IMR-90 (cell line): ENCODE results near the gene IFNL3. TPM values are rescaled to one million over a fixed set of nuclear protein-coding genes. Genes with fewer than 3 reads are reported as not detected.
"Not testable (repeated sequence)": the region's sequence is repeated elsewhere in the genome, so short reads cannot be mapped to it uniquely, and the experiment has no call there.

ENCODE experiments used
- ATAC-seq: fragments of 200-7000 bp; cut with Tn5 transposase; 2 replicates; pipeline ENCODE4 v1.9.1; 2020; ENCODE audit warnings: low read depth, mild to moderate bottlenecking, moderate library complexity
- BruUV-seq: library from RNA; stranded (reverse); fragments of 400-500 nt; replicated peaks from 2 replicates; lab custom pipeline; 2021; lab: Mats Ljungman, UMichigan
- CTCF ChIA-PET: fragments of 300-600 bp; formaldehyde crosslinking; extraction: SDS; loops from one replicate; lab custom pipeline; 2021; ENCODE audit warnings: antibody characterized with exemption; lab: Yijun Ruan, JAX
- POLR2A ChIA-PET: fragments of 300-600 bp; sonication (Branson Sonifier 250); formaldehyde crosslinking; loops from one replicate; lab custom pipeline; 2022; ENCODE audit warnings: antibody characterized with exemption; ENCODE audit not compliant: unreplicated experiment; lab: Charles Lee
- DNase-seq: peaks from one replicate; pipeline ENCODE4 v3.0.0; 2013
- H2AFZ ChIP-seq: replicated peaks from 2 replicates; pipeline ENCODE3; 2013; ENCODE audit warnings: low read length, mild to moderate bottlenecking; ENCODE audit not compliant: poor library complexity
- H2AK5ac ChIP-seq: 2 replicates; pipeline ENCODE4 v1.6.1; 2013; ENCODE audit warnings: low read depth, low read length, inconsistent platforms
- H2AK9ac ChIP-seq: replicated peaks from 2 replicates; pipeline ENCODE3; 2013; ENCODE audit warnings: mild to moderate bottlenecking, low read depth, low read length, moderate library complexity; ENCODE audit not compliant: poor library complexity
- H2BK120ac ChIP-seq: 2 replicates; pipeline ENCODE4 v1.6.1; 2013; ENCODE audit warnings: low read depth, low read length, inconsistent platforms
- H2BK15ac ChIP-seq: 3 replicates; pipeline ENCODE4 v1.6.1; 2013; ENCODE audit warnings: low read depth, low read length, inconsistent platforms
- H2BK20ac ChIP-seq: 2 replicates; pipeline ENCODE4 v1.6.1; 2013; ENCODE audit warnings: low read depth, mild to moderate bottlenecking, inconsistent platforms, low read length, moderate library complexity
- H2BK5ac ChIP-seq: 2 replicates; pipeline ENCODE4 v1.6.1; 2013; ENCODE audit warnings: mild to moderate bottlenecking, low read depth, low read length, inconsistent platforms; ENCODE audit not compliant: poor library complexity, severe bottlenecking
- H3K14ac ChIP-seq: replicated peaks from 2 replicates; pipeline ENCODE4 v1.6.1; 2013; ENCODE audit warnings: low read depth, low read length, inconsistent platforms
- H3K18ac ChIP-seq: 2 replicates; pipeline ENCODE4 v1.6.1; 2013; ENCODE audit warnings: low read depth, low read length, control low read depth
- H3K23ac ChIP-seq: 2 replicates; pipeline ENCODE4 v1.6.1; 2013; ENCODE audit warnings: low read depth, low read length, inconsistent platforms
- H3K27ac ChIP-seq: 2 replicates; pipeline ENCODE4 v1.5.1; 2013; ENCODE audit warnings: mild to moderate bottlenecking, control low read depth, low read length; ENCODE audit not compliant: insufficient read depth
- H3K27me3 ChIP-seq: 2 replicates; pipeline ENCODE4 v1.6.1; 2013; ENCODE audit warnings: low read length; ENCODE audit not compliant: control insufficient read depth, insufficient read depth
- H3K36me3 ChIP-seq: 2 replicates; pipeline ENCODE4 v1.6.1; 2013; ENCODE audit warnings: low read length, mixed read lengths; ENCODE audit not compliant: control insufficient read depth, insufficient read depth
- H3K4ac ChIP-seq: 2 replicates; pipeline ENCODE4 v1.6.1; 2013; ENCODE audit warnings: low read depth, low read length, inconsistent platforms
- H3K4me1 ChIP-seq: 2 replicates; pipeline ENCODE4 v1.6.1; 2013; ENCODE audit warnings: low read length, mixed read lengths; ENCODE audit not compliant: control insufficient read depth, insufficient read depth
- H3K4me2 ChIP-seq: 2 replicates; pipeline ENCODE4 v1.6.1; 2013; ENCODE audit warnings: low read depth, mild to moderate bottlenecking, control low read depth, low read length, moderate library complexity
- H3K4me3 ChIP-seq: 2 replicates; pipeline ENCODE4 v1.5.1; 2013; ENCODE audit warnings: low read depth, mild to moderate bottlenecking, control low read depth, low read length, moderate library complexity; ENCODE audit not compliant: insufficient read depth
- H3K56ac ChIP-seq: 2 replicates; pipeline ENCODE4 v1.6.1; 2013; ENCODE audit warnings: low read length, inconsistent platforms; ENCODE audit not compliant: insufficient read depth; ENCODE audit errors: extremely low read depth
- H3K79me1 ChIP-seq, 2 experiments: 2 replicates each; pipeline ENCODE4 v1.6.1; 2013; ENCODE audit warnings: low read length in 2 of 2, inconsistent platforms in 1 of 2, low read depth in 1 of 2
- H3K9ac ChIP-seq: 2 replicates; pipeline ENCODE4 v1.6.1; 2013; ENCODE audit warnings: low read depth, low read length, control low read depth
- H3K9me1 ChIP-seq: 2 replicates; pipeline ENCODE4 v1.6.1; 2013; ENCODE audit warnings: low read length, inconsistent platforms; ENCODE audit not compliant: insufficient read depth
- H3K9me3 ChIP-seq: 2 replicates; pipeline ENCODE4 v1.6.1; 2013; ENCODE audit warnings: low read length; ENCODE audit not compliant: control insufficient read depth, insufficient read depth
- H4K20me1 ChIP-seq: 2 replicates; pipeline ENCODE4 v1.6.1; 2013; ENCODE audit warnings: low read length, inconsistent platforms; ENCODE audit not compliant: insufficient read depth
- H4K5ac ChIP-seq: 2 replicates; pipeline ENCODE4 v1.6.1; 2013; ENCODE audit warnings: mild to moderate bottlenecking, low read depth, low read length, control low read depth
- H4K8ac ChIP-seq, 2 experiments: 2 replicates each; pipeline ENCODE4 v1.6.1; 2013; ENCODE audit warnings: low read depth in 2 of 2, low read length in 2 of 2, control low read depth in 1 of 2, inconsistent platforms in 1 of 2
- H4K91ac ChIP-seq: 2 replicates; pipeline ENCODE4 v1.6.1; 2013; ENCODE audit warnings: low read depth, low read length, inconsistent platforms; ENCODE audit not compliant: insufficient read depth
- BHLHE40 ChIP-seq: fragments of 150-350 bp; IDR thresholded peaks from 2 replicates; pipeline ENCODE4 v1.6.1; 2016; ENCODE audit warnings: mild to moderate bottlenecking, low read depth, low read length
- CHD1 ChIP-seq: IDR thresholded peaks from 2 replicates; pipeline ENCODE4 v1.6.1; 2012; ENCODE audit warnings: low read depth, low read length, improper control_type of control experiment
- CTCF ChIP-seq: conservative IDR thresholded peaks from 2 replicates; pipeline ENCODE4 v1.5.1; 2012; ENCODE audit warnings: mild to moderate bottlenecking, low read depth, low read length, improper control_type of control experiment
- MAFK ChIP-seq: IDR thresholded peaks from 2 replicates; pipeline ENCODE4 v1.6.1; 2012; ENCODE audit warnings: low read depth, low read length, improper control_type of control experiment
- MAZ ChIP-seq: IDR thresholded peaks from 2 replicates; pipeline ENCODE4 v1.6.1; 2012; ENCODE audit warnings: low read depth, mild to moderate bottlenecking, low read length, improper control_type of control experiment, moderate library complexity, borderline replicate concordance
- MXI1 ChIP-seq: IDR thresholded peaks from 2 replicates; pipeline ENCODE4 v1.6.1; 2012; ENCODE audit warnings: low read depth, mild to moderate bottlenecking, low read length, moderate library complexity, borderline replicate concordance
- POLR2A ChIP-seq: IDR thresholded peaks from 2 replicates; pipeline ENCODE4 v1.6.1; 2012; ENCODE audit warnings: mild to moderate bottlenecking, low read depth, low read length
- RCOR1 ChIP-seq: IDR thresholded peaks from 2 replicates; pipeline ENCODE4 v1.6.1; 2012; ENCODE audit warnings: mild to moderate bottlenecking, low read length, improper control_type of control experiment; ENCODE audit not compliant: insufficient replicate concordance
- WGBS, 2 experiments: methylation state at CpG; one replicate each; pipeline versions ENCODE4 v1.1.5 to v1.1.7; 2013; ENCODE audit warnings: missing lambda C conversion rate in 2 of 2; ENCODE audit not compliant: insufficient read length in 1 of 2; ENCODE audit errors: extremely low coverage in 2 of 2; 5-methylcytosine and 5-hydroxymethylcytosine counted together
- dilution Hi-C: fragments of 300-500 bp; cut with HindIII; formaldehyde crosslinking; loops from one replicate; pipeline ENCODE4 v1.14.3; 2018; ENCODE audit warnings: low sequenced_read_pairs; ENCODE audit not compliant: unreplicated experiment
- in situ Hi-C: fragments of 300-500 bp; cut with MboI; formaldehyde crosslinking; loops from 3 replicates; pipeline ENCODE4 v1.14.3; 2019; ENCODE audit warnings: low sequenced_read_pairs, inconsistent platforms, mixed read lengths
- intact Hi-C: fragments of 100-400 bp; cut with micrococcal nuclease; formaldehyde crosslinking; loops from 2 replicates; pipeline ENCODE4 v1.10.0; 2022
- polyA plus RNA-seq, 3 experiments: library from polyadenylated mRNA; depleted of rRNA; stranded (reverse); fragments of >200 nt; gene quantifications; 2 replicates each; pipeline ENCODE4 v1.2.3, GENCODE V29; 2012; ENCODE audit warnings: low replicate concordance in 1 of 3
- total RNA-seq: library from RNA; depleted of rRNA; stranded (reverse); fragments of >200 nt; gene quantifications from 2 replicates; pipeline ENCODE4 v1.2.3, GENCODE V29; 2012

Gene IFNL3
- total and polyA plus RNA-seq, 2 of the 4 experiments (the other 2 are of a cell fraction): not detected

GRCh38 chr19:39275578-39275977 is 30.8 kb upstream of the IFNL3 start:
- Histone ChIP-seq H2BK5ac (no peak overlapping the region), H3K4me3 (no peak overlapping the region), H2AK5ac (no peak overlapping the region), H3K79me1 (no peaks in the 10 kb centered on the region), H3K18ac (no peak overlapping the region), H3K9ac (no peak overlapping the region), H3K4me1 (no peaks in the 10 kb centered on the region), H3K27ac (no peak overlapping the region), H3K4me2 (no peak overlapping the region), H4K91ac (no peak overlapping the region), H3K14ac (no peak overlapping the region), H3K23ac (no peak overlapping the region), H3K9me3 (no peaks in the 10 kb centered on the region), H4K5ac (no peak overlapping the region), H3K9me1 (no peaks in the 10 kb centered on the region), H2BK20ac (no peak overlapping the region), H3K56ac (no peak overlapping the region), H2BK120ac (no peak overlapping the region), H2AK9ac (no peak overlapping the region), H3K4ac (no peak overlapping the region), H3K36me3 (no peaks in the 10 kb centered on the region), H2BK15ac (no peak overlapping the region), H4K20me1 (no peaks in the 10 kb centered on the region), H3K27me3 (peaks cover 13% of the 10 kb centered on the region), H2AFZ (no peak overlapping the region), H4K8ac (no peak overlapping the region)
- TF ChIP-seq CHD1 (no peak), MAFK (no peak), POLR2A (no peak), MXI1 (no peak), CTCF (no peak), MAZ (no peak), BHLHE40 (no peak), RCOR1 (no peak)
- WGBS, 2 experiments: 19% methylated on average over 2 of the region's 5 CpGs; no CpG with 5 or more reads in 1 of the 2 experiments
- dilution Hi-C loops: no loop called here
- in situ Hi-C loops: no loop called here
- ATAC-seq: no peak
- ChIA-PET CTCF (no interaction called here), POLR2A (no interaction called here)
- intact Hi-C loops: no loop called here
- DNase-seq: no peak
- BruUV-seq: no TSS peak

GRCh38 chr19:39273859-39274258 is 29.1 kb upstream of the IFNL3 start:
- CTCF ChIA-PET, H2AK9ac ChIP-seq, in situ Hi-C loops, H3K79me1 ChIP-seq, POLR2A ChIA-PET, H3K23ac ChIP-seq, DNase-seq, H2AFZ ChIP-seq, H3K18ac ChIP-seq, H2AK5ac ChIP-seq, H4K5ac ChIP-seq, H2BK20ac ChIP-seq, H3K36me3 ChIP-seq, H3K14ac ChIP-seq, H4K20me1 ChIP-seq, H4K91ac ChIP-seq, H2BK120ac ChIP-seq, H3K9me3 ChIP-seq, H3K9ac ChIP-seq, H3K27me3 ChIP-seq, H2BK15ac ChIP-seq, ATAC-seq, H3K56ac ChIP-seq, BruUV-seq, dilution Hi-C loops, H3K4me1 ChIP-seq, H3K4me3 ChIP-seq, H4K8ac ChIP-seq, H3K27ac ChIP-seq, intact Hi-C loops, H3K4ac ChIP-seq, H3K9me1 ChIP-seq, H2BK5ac ChIP-seq, H3K4me2 ChIP-seq: not testable (repeated sequence)
- no CpG with 5 or more reads among the region's 5 CpGs for WGBS, 2 experiments
